GM18868 (cell line): ENCODE measurements around the gene STK33.

Source experiments
- ATAC-seq: cut with Tn5 transposase; IDR thresholded peaks from one replicate; pipeline ENCODE4 v1.9.1; 2021; ENCODE audit warnings: mild to moderate bottlenecking, moderate library complexity; ENCODE audit not compliant: unreplicated experiment

Gene STK33

DNA sequence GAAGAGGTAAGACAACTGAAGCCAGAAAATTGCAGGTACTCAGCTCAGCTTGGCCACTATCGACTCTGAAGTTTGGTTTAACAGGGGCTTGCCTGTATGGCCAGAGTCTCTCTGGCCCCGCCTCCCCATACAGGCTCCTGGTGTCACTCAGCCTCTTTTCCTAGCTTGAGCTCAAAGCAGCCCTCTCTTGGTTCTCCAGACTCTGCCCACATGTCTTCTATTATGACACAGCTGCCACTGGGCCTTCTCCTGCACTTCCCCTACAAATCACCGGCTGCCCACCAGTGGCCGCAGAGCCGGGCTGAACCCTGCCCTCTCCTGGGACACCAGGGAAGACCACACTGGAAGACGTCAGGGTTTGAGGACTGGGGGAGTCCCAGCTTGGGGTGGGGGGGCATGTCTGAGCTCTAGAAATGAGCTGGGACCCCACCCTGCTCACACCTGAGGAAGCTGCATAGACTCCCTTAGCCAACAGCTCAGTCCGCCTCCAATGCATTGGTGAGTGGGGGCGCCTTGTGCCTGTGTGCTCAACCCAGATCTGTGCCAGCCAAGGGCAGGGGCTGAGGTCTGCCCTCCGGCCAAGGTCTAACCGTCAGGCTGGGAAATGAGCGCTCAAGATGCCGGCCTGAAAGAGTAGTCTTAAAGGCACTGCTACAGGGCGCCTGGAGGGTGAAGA lies 236.0 kb downstream of the STK33 start:
- ATAC-seq, result no peak

DNA sequence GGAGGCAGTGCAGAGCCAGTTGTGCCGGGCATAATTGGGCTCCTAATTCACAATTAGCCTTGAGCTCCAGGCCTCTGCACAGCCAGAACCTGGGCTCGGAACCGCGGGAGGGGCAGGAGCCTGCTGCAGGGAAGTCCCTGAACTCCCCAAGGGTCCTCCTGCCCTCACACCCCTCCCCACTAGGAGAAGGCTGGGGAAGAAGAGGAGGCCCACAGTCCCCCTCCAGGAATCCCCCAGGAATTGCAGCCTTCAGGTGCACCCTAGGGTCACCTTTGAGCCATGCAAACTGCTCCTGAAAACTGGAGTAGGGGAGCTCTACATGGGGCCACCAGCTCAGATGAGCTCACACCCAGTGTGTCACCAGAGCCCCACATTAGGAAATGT lies 236.5 kb downstream of the STK33 start:
- ATAC-seq, result no peak

DNA sequence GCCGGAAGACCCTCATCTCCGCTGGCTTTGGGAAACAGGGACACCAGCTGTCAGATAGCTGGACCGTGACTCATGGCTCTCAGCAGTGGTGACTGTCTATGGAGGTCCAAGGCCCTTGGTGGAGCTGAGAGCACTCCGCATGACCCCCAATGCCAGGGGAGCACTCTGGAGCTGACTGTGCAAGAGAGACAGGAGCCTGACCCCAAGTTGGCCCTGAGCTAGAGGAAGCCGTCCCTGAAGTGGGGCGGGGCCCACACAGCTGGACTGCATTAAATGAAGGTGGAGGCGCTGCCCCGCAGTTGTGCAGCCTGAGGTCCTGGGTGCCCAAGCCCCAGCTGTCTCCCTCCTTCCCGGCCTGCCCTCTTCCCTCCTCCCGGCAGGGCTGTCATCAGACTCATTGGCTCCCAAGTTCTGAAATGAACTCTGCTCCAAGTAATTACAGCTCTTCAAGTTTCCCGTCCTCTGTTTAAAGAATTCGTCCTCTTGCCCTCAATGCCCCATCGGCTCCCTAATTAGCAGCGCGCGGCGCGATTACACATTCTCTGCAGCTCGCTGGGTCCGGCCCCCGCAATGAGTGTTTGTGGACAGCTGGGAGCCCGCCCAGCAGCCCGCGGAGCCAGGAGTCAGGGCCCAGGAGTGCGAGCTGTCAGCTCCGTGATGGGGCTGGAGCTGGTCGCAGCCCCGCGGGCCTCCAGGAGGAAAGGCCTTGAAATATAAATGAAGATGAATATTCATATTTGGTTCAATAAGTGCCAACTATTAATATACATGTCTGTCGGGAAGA lies 237.1 kb downstream of the STK33 start:
- ATAC-seq, result no peak

DNA sequence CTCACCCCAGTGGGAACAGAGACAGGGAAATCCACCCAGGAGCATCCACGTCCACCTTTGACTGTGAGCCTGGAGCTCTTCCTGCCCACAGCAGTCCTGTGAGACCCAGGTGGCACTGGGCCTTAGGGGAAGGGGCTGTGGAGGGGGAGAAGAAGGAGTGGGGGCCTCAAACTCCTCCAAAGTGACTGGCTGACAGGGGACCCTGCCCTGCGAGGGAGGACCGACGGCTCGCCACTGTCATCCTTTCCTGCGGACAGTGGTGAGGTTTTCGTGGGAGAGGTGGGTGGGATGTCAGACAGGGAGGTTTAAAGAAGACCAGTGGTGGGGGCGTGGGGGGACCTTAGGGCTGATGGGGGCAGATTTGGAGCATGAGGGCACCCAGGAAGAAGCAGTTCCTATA lies 237.8 kb downstream of the STK33 start:
- no peak for ATAC-seq

DNA sequence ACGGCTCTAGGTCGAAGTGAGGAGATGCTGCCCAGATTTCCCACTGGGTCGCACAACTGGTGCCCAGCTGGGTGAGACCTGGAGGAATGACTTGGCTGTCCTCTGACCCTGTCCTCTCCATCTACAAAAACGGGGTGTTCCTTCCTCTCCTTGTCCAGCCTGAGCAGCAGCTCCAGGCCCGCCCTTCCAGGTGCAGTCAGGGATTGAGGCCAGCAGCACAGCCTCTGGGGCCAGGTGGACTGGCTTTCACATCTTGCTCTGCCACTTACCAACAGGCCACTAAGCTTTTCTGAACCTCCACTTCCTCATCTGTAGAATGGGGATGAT lies 238.6 kb downstream of the STK33 start:
- no peak for ATAC-seq

DNA sequence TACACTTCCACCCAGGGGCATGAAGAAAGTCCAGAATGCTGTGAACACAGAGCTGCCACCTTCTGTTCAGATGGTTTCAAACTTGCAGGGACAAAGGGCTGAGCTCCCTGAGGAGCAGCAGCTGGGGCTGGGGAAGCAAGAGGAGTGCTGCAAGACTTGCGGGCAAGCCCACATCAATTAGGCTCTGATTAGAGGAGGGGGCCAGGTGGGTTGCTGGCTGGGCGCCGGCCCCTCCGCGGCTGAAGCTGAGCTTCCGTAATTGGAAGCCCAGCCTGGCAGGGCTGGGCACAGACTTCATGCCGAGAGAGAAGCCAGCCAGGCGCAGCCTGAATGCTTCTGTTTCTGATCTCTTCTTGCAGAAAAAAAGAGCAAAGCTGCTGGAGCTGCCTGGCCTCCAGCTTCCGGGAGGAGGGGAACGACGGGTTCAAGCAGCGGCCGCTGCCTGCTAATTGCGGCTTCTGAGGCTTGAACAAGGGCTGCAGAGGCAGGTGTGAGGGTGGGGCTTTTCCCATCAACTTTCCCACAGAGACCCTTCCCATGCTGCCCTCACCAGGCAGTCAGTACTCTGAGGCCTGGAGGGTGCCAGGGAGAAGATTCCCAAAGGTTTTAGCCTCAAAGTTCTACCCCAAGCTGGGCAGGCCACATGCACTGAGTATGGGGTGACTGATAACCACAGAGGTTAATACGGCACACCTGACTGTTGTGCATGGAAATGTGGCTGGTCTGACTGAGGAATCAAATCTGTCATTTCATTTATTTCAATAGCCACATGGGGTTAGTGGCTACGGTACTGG lies 239.2 kb downstream of the STK33 start:
- peak; percentile 71 for ATAC-seq

DNA sequence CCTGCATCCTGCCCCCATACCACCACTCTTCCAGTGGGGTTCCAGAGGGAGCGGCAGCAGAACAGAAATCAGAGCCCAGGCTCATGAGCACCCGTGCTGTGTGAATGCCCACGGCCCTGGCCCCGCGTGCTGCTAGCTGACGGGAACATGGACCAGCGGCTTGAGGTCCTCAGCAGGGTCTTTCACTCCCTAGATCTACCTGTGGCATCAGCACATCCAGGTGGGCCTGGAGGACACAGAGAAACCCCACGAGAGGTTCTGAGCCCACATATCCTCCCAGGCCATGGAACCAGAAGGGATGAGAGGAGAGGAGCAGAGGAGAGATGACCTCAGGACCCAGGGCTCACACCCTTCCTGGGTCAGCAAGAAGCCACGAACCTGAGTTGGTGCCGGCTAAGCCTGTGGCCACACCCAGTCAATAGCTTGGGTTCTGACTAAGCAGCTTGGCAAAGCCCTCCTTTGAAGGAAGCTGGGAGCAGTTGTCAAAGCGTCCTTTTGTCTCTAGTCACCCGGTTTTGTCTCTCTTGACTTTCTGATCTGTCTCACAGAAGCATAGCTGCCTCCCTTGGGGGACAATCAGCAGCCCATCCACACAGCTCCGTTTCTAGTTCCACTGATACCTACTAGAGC lies 241.0 kb downstream of the STK33 start:
- ATAC-seq, result no peak

DNA sequence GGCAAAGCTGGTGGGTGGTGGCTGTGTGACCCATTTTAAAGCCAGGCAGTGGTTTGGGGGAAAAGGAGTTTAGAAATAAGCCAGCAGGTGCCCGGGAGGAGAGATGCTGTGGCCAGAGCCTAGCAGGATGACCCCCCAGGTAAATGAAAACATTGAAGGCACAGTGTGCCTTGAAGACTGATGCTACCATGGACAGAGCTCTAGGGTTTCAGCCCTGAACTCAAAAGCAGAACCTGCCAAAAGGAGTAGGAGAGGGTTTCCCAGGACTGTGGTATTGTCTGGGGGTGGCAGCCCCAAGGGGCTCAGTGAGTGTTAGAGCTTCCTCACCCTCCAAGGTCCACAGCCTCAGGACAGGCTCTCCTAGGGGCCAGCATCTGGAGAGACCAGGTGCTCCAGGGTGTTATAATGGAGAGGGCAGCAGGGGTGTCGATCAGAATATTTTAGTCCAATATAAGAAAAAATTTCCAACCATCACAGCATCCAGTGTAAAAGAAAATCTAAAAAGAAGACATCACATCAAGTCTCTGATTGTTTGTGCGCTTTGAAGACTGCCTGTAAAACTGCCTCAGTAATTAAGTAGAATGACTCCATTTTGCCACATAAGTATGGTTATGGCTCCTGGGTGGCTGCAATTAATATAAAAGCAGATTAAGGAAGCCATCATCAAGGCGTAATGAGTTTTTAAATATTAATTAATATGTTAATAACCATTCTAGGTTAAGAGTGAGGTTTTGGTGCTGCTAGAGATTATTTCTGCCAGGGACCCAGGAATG lies 241.7 kb downstream of the STK33 start:
- no peak for ATAC-seq

DNA sequence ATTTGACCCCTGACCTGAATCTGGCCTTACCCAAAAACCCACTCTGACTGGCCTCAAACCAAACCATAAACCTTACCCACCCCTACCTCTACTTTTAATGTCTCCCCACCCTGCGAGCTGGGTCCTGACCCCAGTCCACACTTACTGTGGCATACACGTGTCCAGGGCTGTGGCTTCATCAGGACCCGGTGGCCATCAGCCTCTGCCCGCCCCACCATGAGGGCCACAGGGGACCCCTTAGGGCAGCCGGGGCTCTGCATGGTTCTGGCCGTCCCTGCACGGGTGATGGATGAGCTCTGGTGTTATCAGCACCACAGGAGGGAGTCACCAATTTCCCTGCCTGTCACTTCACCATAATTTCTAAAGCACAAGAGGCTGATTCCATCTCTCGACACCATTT lies 242.8 kb downstream of the STK33 start:
- no peak for ATAC-seq

DNA sequence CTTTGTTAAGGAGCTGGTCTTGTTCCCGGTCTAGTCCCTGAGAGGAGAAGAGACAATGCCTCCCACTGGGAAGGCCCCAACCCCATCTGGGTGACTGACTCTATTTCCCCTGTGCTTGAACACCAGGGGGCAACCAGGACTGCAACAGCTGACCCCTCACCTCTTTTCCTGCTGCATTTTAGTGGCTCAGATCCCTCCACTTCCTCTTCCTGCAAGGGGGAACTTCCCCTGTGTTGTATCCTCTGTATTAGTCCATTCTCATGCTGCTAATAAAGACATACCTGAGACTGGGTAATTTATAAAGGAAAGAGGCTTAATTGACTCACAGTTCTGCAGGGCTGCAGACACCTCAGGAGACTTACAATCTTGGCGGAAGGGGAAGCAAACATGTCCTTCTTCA lies 246.1 kb downstream of the STK33 start:
- ATAC-seq, result no peak

DNA sequence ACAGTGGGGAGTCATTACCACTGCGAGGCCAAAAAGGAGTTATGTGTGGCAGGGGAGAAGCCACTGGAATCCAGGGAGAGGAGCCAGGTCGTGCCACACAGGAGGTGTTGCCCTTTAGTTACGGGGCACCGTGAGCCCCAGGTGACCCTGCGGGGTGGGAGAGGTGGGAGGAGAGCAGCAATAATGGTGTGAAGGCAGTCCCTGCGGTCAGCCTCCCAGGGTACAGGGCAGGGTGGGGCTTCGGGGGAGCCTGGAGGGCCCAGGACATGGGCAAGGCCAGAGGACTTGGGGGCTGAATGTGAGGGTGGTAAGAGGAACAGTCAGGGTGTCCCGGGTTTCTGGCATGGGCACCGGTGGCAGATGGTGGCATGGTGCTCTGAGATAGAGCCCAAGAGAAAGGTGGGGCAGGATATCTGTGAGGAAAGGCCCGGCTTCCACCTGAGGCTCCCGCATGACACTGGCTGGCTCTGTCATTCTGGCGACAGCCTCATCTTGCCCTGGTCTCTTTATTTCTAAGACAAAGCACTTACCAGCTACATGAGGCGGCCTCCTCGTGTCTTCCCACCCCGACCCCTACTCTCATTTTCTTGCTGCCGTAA lies 247.8 kb downstream of the STK33 start:
- ATAC-seq, result no peak

DNA sequence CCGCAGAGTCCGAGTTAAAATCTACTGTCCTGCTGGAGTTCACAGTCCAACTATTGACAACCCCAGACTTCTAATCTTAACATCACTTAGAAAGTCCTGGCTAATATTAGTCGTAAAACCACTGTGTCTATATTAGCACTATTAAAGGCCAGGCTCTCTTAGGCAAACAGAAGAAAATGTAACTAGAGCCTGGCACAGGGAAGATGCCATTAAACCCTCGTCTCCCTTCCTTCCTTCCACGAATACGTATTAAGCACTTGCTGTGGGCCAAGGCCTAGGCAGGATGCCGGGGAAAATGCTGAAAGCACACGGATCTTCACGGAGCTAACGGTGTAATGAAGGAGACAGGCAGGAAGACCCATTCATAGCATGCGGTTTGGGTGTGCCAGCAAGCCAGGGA lies 248.8 kb downstream of the STK33 start:
- no peak for ATAC-seq

DNA sequence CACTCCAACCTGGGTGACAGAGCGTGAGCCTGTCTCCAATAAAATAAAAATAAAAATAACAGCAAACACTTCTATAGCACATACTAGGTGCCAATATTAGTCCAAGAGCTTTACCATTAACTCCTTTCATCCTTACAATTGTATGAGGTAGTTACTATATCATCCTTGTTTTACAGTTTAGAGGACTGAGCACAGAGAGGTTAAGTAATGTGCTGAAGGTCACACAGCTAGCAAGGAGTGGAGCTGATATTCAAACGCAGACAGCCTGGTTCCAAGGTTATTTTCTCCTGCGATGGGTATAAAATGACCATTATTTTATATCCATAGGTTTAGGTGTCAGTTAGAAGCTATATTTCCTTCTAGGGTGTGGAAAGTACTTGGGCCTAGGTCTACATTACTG lies 249.7 kb downstream of the STK33 start:
- no peak for ATAC-seq

DNA sequence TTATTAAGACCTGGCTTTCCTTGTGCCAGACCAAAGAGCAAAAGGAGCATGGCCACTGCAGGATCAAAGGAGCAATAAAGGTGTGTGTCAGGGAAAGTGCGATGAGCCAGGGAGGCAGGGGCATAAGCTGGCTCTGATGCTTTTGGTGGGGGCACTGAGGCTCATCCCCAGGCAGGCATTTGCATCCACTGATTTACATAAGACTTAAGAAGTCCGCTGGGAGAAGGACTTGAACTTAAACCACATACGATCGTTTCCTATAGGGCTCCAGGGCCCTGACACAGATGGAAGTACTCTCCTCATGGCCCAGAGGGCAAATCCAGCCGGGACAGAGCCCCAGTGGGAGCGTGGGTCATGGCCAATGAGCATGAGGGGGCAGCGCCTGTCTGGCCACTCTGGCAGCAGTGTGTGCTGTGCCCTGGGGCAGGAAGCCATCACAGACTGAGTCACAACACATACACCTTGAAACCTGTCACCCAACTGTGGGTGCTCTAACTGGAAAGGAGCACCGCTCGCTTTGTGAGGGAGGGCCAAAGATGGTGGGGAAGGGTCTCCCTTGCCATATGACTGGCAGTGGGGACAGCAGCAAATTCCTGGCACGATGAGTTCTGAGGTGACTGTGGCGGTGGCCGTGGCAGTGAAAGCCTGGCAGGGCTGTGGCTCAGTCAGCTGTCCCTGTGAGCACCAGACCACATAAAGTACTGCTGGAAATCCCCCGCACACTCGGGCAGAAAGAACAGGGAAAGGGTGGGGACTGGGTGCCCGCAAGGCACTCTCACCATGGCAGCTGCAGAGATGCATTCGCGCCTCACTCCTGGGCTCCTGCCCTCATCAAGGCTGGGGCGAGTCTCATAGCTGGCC lies 251.0 kb downstream of the STK33 start:
- peak; percentile 90 for ATAC-seq

DNA sequence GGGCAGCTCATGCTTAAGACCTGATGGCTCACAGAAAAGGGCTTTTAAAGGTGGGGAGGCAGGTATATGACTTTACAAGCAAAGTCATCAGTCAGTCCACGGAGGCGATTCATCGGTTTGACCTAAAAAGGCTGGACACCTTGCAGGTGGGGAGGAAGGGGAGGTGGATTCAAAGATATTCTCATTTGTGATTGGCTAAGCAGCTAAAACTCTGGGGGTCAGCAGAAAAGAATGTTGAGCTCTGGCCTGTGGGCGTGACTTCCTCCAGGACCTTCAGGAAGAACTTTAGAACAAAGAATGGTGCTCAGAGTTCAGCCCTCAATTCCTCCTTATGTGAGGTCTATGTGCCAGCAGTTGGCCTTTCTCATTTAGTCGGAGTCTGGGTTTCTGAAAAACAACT lies 252.0 kb downstream of the STK33 start:
- ATAC-seq, result no peak
